RPMI8226 (cell line): Measurements from ENCODE around the gene HOXC10.

Experiments used
- DNase-seq: peaks from one replicate; pipeline ENCODE4 v3.0.0-alpha.2; 2015

Gene HOXC10

DNA sequence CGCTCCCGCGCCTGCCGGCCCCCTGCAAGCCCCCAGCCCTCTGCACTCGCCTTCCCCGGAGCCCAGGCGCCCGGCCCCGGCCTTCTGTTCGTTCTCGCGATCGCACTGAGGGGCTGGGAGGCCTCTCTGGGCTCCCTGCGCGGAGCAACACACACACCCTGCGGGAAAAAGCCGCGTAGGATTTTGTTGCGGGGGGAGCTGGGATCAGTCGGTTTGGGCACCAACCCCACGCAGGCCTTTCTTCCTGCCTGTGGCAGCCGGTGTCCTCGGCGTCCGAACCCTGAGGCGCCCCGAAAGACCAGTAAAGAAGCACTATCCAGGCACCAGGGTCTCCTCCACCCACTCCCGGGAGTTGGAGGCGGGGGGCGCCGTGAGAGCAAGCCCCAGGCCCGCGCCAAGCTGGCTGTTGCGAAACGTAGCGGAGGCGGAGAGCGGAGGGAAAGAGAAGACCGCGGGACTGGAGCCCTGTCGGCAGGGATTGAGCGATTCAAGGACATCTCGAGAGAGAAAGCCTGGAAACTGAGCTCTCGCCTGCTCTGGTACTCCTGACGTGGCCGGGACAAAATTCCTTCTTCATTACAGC is 46.0 kb downstream of the HOXC10 start:
- no peak for DNase-seq

DNA sequence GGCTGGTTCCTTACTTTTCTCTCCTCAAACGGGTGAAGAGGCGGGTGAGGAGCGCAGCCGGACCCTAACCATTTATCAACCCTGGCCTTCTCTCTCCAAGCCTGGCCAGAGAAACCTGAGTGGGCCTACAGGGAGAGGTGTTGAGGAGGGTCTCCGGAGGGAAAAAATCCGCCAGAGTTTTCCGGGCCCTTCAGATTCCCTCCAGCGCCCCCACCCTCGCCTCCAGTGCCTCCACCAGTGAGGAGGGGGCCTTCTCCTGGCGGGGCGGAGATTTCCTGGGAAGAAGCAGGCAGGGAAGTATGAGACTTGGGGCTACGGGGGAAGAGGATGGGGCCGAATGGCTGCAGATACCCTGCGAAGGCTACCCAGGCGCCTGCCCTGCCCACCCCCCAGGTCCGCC is 46.5 kb downstream of the HOXC10 start:
- DNase-seq: no peak

DNA sequence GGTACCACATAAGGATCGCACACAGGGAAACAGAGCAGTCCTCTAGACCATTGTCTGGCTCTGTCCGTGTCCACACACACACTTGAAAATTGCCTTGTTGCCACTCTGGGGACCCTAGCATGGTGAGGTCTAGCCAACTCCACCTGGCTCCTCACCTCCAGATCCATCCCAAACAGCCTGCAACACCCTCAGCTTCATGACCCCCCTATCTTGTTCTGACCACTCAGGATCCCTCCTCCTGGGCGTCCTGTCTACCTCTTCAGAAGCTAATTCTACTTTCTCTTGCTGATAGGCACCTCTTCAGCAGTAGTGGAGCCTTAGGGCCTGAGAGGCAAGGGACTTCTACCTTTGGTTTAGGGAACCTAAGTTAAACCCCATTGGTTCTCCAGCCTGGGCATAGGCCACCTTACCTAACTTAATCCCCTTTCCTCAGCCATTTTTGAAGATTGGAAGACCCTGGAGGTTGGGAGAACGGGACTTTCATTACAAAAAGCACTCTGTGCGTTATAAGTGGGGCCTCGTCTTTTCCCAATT is 47.2 kb downstream of the HOXC10 start:
- no peak for DNase-seq

DNA sequence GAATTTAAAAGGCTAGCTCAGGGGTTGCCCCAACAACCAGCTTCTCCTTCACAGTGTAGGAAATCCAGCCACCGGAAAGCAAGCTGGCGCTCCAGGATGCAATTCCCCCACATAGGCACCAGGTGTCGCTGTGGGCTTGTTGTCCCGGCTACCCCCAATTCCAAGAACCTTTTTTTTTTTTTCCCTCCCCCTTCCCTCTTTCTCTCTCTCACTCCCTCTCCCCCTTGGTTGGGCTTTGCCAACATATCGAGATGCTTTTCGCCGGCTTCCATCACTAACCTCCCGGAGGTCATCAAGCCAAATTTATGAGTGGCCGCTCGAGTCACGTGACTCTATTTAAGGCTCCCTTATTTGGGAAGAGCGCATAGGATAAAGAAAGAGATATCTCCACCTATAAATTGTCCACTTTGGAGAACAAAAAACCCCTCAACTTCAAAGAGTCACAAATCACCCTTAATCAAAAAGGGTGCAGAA is 47.7 kb downstream of the HOXC10 start, which contains the start of gene HOXC5:
Gene HOXC5, plus strand, starts transcription at position 424 of the 474 bp plus-strand sequence. CDS start 73 bp downstream, outside the sequence.
- peak; percentile 64 for DNase-seq

DNA sequence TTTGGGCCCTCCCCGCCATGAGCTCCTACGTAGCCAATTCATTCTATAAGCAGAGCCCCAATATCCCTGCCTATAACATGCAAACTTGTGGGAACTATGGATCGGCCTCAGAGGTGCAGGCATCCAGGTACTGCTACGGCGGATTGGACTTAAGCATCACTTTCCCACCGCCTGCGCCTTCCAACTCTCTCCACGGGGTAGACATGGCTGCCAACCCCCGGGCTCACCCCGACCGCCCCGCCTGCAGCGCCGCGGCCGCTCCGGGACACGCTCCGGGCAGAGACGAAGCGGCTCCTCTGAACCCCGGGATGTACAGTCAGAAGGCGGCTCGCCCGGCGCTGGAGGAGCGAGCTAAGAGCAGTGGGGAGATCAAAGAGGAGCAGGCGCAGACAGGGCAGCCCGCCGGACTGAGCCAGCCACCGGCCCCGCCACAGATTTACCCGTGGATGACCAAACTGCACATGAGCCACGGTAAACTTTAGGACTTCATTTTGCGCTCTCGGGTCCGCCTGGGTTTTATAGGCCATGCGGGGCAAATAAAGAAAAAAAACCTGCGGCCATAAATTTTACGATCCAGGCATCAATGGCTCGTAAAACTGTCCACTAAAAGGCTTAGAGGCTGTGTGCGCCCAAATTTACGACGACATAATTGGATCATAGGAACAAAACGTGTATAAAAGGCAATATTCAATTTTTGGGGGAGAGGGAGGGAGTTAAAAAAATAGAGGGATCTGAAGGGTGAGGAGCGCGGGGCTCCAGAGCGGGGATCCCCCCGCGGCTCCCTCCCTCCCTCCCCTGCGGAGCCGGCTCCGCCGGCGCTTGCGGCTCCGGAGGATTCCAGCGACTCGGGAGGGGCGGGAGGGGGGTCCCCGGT is 48.4 kb downstream of the HOXC10 start:
- DNase-seq: no peak

DNA sequence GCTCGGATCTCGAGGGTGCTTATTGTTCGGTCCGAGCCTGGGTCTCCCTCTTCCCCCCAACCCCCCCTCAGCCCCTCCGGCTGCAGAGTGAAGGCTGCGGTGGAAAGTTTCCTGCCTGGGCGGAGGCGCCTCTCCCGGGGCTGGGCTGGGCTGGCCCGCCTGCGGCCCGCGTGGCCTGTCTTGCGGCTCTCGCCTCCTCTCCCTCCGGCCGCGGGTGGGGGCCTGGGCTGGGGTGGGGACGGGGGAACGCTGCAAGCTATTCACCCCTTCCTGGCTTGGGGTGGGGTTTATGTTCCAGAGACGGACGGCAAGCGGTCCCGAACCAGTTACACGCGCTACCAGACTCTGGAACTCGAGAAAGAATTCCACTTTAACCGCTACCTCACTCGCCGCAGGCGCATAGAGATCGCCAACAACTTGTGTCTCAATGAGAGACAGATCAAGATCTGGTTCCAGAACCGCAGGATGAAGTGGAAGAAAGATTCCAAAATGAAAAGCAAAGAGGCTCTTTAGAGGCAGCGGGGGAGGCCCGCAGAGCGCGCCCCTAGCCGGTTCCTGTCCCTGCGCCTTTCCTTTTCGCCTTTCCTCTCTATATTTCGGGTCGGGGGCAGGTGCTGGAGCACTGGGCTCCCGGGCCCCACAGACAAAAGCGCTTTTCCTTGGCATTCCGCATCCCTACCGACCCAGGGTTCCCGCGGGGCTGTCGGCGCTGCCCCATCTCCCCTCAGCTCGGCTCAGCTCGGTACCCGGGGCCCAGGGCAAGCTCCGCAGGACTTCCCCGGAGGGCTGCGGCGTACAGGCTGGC is 49.2 kb downstream of the HOXC10 start:
- no peak for DNase-seq

DNA sequence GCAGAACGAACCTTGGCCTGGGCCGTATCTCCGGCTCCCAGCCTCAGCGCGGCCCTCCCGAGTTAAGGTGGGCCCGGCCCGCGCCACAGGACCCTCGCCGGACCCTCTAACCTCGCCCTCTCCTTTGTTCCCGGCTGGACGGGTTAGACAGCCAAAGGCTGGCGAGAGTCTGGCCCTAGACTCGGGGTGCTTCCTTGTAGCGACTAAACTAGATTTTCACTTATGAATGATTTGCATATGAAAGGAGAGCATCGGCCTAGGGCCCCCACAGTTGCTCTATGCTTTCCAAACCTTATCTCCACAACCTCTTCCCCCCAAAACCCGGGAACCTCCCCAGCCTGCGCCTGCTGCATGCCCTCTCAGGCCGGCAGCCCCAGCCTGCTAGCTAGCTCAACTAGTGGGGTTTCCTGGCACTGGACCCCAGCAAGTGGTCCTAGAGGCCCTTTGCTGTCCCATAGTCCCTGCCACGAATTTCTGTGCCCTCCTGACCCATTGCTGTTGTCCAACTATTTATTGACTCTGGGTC is 49.9 kb downstream of the HOXC10 start:
- DNase-seq: no peak

DNA sequence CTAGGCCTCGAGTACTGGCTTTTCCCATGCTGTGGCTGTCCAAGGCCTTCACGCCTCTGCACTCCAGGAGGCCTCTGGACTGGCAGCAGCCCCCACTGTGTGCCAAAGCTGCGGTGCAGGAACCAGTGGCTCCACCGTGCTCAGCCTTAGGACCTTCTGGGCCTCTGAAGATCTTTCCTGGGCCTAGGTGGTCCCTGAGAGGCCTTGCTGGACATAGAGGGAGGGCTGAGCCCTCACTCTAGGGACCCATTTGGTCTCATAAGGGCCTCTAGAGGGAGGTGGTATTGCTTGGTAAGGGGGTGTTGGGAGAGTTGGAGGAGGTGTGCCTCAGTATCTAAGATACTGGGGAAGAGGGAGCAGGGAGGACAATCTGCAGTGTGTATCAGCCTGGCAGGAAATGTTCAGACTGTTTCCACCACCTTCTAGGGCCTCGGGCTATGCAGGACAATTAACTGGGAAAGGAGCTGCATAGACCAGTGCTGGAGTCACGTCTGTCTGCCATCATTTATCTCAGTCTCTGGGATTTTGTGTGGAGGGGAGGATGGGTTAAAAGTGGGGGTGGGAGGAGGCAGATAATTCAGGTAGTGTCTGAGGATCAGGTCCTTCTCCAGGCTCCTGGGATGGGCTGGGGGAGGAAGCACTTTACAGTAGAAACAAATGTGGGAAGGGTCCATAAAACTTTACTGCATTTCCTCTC is 50.8 kb downstream of the HOXC10 start:
- DNase-seq: no peak

DNA sequence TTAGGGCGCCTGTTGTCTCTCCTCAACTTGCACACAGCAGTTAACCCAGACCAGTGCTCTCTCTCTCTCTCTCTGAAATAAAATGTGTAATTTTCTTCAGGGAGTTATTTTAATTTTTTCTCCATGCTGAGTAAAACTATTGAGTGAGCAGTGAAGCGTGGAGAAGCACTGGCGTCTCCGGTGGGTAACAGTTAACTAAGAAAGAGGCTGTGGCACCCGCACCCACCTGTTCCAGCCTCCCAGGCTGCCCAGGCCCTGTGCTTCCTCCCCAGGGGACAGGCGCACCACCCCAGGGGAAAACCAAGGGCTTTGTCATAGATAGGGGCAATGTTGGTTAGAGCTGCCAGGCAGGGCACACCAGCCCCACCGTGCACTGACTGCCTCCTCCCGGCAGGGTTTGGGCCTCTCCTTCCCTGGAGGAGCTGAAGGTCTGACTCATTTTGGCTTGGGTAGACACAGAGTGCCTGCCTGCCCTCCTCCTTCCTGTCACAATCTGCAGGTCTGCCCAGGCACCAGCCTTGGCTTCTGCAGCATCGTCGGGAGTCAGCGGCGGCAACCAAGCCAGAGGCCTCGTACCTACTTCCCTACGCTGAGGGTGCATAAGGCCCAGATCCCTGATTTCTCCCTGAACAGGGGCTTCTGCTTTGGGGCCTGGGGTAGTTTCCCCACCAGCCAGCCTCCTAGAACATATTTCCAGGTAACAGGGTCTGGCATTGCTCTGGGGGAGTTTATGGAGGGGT is 51.8 kb downstream of the HOXC10 start:
- DNase-seq: no peak

DNA sequence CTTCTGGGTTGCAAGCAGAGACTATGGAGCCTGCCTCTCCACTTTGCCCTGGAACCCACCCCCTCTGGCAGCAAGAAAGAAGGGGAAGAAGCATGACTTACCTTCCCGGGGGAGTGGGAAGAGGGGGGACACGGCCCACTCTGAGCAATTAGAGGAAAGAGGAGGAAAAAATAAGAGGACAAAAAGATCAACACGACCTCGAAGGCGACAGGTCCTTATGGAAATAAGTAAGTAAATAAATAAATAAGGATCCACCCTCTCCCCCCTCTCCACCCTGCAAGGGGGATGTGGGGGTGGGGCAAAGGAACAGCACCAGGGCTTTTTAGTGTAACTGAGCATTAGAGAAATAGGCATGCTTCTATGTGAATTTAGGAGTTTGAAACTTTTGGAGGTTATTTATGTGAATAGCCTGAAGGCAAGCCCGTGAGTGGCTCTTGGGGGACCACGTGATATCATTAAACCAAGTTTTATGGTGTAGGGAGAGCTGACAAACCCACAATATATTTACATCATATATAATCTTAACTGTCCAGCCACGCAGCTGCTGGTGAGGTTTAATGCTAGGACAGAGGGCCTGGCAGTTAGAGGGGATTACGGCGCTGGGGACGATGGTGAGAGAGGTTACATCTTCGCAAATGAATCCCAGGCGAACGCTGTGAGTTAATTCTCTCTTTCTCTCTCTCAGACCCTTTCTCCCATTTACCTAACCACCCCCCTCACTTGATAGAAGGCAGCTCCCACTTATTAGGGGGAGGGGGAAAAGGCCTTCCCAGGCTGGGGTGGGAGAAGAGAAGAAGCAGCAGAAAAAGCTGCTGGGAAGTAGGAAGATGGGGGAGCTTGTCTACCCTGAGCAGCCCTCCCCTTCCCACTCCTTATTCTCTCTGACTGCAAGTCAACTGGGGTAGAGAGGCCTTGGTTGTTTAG is 52.7 kb downstream of the HOXC10 start:
- no peak for DNase-seq

DNA sequence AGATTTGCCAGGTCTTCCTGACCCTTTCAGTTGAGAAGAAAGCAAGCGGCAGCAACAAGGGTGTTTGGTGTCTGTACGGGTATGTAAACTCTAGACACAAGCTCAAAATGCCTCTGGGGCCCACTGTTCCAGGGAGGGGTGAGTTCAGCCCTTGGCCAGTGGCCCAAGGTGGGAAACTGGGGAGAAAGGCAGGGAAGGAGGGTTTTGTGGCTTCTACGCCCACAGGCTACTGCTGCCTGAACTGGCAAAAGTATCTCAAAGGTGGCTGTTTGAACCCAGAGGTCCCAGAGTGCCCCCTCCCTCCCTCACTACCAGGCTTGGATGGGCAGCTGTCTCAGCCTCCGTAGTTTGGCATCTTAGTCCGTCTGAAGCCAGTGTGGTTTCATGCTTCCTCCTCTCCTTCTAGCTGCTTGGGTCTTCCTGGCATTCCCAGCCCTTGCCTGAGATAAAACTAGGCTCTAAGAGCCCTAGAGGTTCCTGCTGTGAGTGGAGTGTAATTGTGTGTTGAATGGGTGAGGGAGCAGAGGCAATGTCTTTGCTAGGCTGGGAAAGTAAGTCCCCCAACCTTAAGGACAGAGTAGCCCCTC is 53.4 kb downstream of the HOXC10 start:
- DNase-seq: no peak

DNA sequence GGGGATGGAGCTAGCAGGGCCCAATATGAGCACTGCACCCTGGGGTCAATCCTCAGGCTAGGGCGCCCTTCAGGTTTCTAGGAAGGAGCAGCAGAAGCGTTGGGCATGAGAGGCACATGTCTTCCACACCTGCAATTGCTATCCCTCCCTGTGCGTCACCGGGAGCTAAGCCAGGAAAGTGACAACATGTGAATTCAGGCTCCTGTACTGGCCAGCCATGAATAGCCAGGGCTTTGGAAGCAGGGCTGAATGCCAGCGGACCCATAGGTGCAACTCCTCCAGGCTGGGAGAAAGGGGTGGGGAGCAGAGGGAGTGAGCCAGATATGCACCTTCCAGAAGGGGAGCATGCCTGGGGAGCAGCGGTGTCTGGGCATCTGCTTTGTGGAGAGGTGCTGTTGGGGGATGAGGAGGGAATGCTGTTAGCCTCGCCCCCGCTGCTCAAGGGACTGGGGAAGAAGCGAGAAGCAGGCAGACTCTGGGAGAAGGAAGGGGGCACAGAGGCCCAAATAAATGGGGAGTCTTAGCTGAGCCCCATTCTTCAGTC is 54.0 kb downstream of the HOXC10 start:
- DNase-seq: no peak

DNA sequence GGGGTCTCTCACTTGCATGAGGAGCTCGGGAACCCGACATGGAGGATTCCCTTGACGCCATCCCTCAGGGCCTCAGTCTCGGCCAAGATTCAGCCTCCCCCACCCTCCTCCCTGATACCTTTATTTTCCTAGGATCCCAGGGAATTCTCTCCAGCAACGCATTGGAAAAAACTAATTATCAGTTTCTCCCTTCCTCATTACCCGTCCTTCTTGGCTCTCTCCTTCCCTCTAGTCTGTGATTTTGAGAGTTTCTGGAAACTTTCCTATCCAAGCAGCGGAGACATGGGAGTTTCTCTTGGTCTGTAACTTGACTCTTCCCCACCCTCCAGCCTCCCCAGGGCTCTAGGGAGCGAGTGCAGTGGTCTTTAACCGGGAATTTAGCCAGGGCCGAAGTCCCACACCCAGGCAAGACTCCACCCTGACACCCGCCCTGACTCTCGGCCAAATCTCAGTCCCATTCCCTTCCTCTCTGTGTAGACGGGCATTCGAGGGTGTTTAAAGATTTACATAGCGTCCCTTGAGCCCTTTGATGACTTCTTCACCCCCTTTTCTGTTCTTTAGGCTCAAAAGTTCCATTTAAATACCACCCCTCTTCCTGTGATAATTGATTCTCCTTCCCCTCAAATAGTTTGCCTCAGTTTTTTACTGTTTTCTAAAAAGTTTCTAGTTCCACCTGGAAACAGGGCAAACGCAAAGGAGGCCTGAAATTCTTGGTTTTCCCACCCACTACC is 54.6 kb downstream of the HOXC10 start:
- no peak for DNase-seq
